Gastrocnemius medialis (tissue), 4 donors: Measurements from ENCODE around the gene DCD.

Source experiments
- POLR2A ChIP-seq, 2 donors: fragments of 450-650 bp; IDR thresholded peaks; one replicate each; pipeline ENCODE4 v1.6.1; 2017; ENCODE audit warnings: antibody characterized with exemption in 2 of 2, mild to moderate bottlenecking in 2 of 2, moderate library complexity in 2 of 2
- TF ChIP-seq, protein P1 (sequence below), 5 experiments: fragments of 450-650 bp in 3 of 5; fragments of 200-600 bp in 2 of 5; sonication (generic) in 2 of 5; IDR thresholded peaks in 4 of 5; conservative IDR thresholded peaks in 1 of 5; 1 replicate in 4 of 5; 2 replicates in 1 of 5; pipeline ENCODE4 v1.5.1; 2016 to 2019; ENCODE audit warnings: antibody characterized with exemption in 5 of 5, mild to moderate bottlenecking in 3 of 5, moderate library complexity in 3 of 5

DNA sequence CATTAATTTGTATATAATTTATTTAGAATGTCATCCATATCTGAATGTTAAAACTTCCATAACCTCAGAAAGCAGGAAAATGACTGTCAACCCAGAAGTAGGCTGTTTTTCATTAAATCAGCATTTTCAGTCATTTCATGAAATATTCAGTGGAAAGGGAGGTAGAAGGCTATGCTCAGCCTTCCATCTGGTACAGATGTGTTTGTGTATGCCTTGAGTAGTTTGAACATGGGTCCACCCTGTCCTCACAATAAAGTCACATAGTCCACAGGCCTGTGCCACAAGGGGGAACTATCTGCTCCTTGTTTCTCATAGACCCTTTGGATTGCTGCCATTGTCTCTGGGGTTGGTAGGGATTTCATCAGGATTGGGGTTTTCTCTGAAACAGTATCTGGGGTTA, 22.6 kb downstream of the DCD start:
- no peak for TF ChIP-seq POLR2A (IDR thresholded peaks at IDR 0.05)
- TF ChIP-seq, protein P1, sequence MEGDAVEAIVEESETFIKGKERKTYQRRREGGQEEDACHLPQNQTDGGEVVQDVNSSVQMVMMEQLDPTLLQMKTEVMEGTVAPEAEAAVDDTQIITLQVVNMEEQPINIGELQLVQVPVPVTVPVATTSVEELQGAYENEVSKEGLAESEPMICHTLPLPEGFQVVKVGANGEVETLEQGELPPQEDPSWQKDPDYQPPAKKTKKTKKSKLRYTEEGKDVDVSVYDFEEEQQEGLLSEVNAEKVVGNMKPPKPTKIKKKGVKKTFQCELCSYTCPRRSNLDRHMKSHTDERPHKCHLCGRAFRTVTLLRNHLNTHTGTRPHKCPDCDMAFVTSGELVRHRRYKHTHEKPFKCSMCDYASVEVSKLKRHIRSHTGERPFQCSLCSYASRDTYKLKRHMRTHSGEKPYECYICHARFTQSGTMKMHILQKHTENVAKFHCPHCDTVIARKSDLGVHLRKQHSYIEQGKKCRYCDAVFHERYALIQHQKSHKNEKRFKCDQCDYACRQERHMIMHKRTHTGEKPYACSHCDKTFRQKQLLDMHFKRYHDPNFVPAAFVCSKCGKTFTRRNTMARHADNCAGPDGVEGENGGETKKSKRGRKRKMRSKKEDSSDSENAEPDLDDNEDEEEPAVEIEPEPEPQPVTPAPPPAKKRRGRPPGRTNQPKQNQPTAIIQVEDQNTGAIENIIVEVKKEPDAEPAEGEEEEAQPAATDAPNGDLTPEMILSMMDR (IDR thresholded peaks at IDR 0.05 in 4 of 5, conservative IDR thresholded peaks at IDR 0.05 in 1 of 5), result no peak
